HepG2 (cell line): Measurements from ENCODE around the gene BICRAL. TPM values are rescaled to one million over a fixed set of nuclear protein-coding genes. Genes with fewer than 3 reads are reported as not detected.

Experiments used
- ATAC-seq: fragments of 200-7000 bp; cut with Tn5 transposase; 3 replicates; pipeline ENCODE4 v1.9.1; 2020; ENCODE audit warnings: mild to moderate bottlenecking, moderate library complexity
- BruUV-seq: library from RNA; stranded (reverse); fragments of 400-500 nt; replicated peaks from 2 replicates; lab custom pipeline; 2021; lab: Mats Ljungman, UMichigan
- CTCF ChIA-PET: fragments of 300-600 bp; formaldehyde crosslinking; extraction: SDS; loops from one replicate; lab custom pipeline; 2021; ENCODE audit warnings: low total read pairs, inconsistent platforms, low intra/inter-chr PET ratio; lab: Yijun Ruan, JAX
- POLR2A ChIA-PET: fragments of 350-600 bp; sonication (Branson Sonifier 250); formaldehyde crosslinking; loops from one replicate; lab custom pipeline; 2020; ENCODE audit warnings: antibody characterized with exemption, inconsistent platforms; lab: Yijun Ruan, JAX
- DNase-seq: peaks from one replicate; pipeline ENCODE4 v3.0.0-alpha.2; 2015; ENCODE audit warnings: low spot score
- FAIRE-seq: peaks from 3 replicates; lab custom pipeline; 2011; peaks lifted over from hg19 to GRCh38; lab: Jason Lieb, UNC
- H2AFZ ChIP-seq: one replicate; pipeline ENCODE4 v1.6.1; 2011; ENCODE audit warnings: low read length, inconsistent platforms
- H3K27ac ChIP-seq: fragments of 300-600 bp; 3 replicates; pipeline ENCODE4 v1.8.0; 2011; ENCODE audit warnings: mixed run types, mild to moderate bottlenecking, mixed read lengths, low read length, inconsistent platforms; ENCODE audit not compliant: insufficient read depth; ENCODE audit errors: extremely low read length
- H3K27me3 ChIP-seq, 2 experiments: fragments of 200-600 bp in 1 of 2; 2 replicates in 1 of 2; 3 replicates in 1 of 2; pipeline versions ENCODE4 v1.6.0 to v1.8.0; 2011; ENCODE audit warnings: low read length in 2 of 2, mild to moderate bottlenecking in 2 of 2, moderate library complexity in 2 of 2, inconsistent platforms in 1 of 2; ENCODE audit not compliant: insufficient read depth in 2 of 2, control insufficient read depth in 1 of 2
- H3K36me3 ChIP-seq, 2 experiments: fragments of 200-600 bp in 1 of 2; replicated peaks in 1 of 2; 2 replicates in 1 of 2; 3 replicates in 1 of 2; pipeline versions ENCODE4 v1.5.1 to v1.8.0; 2011; ENCODE audit warnings: low read length in 2 of 2, inconsistent platforms in 1 of 2; ENCODE audit not compliant: insufficient read depth in 2 of 2, control insufficient read depth in 1 of 2
- H3K4me1 ChIP-seq: 2 replicates; pipeline ENCODE4 v1.5.1; 2012; ENCODE audit warnings: low read length, inconsistent platforms; ENCODE audit not compliant: insufficient read depth
- H3K4me2 ChIP-seq: 2 replicates; pipeline ENCODE4 v1.6.0; 2011; ENCODE audit warnings: low read depth, low read length, inconsistent platforms
- H3K4me3 ChIP-seq, 3 experiments: fragments of 200-600 bp in 1 of 3; sonication (generic), shearing (Covaris generic) in 1 of 3; replicated peaks in 1 of 3; 2 replicates each; pipeline ENCODE4 v1.5.1; 2011 to 2016; ENCODE audit warnings: low read length in 3 of 3, inconsistent platforms in 2 of 3, low read depth in 2 of 3, mild to moderate bottlenecking in 2 of 3, control low read depth in 1 of 3, mixed read lengths in 1 of 3; ENCODE audit not compliant: insufficient read depth in 1 of 3
- H3K79me2 ChIP-seq: one replicate; pipeline ENCODE4 v1.6.1; 2011; ENCODE audit warnings: low read length, inconsistent platforms; ENCODE audit not compliant: insufficient read depth
- H3K9ac ChIP-seq: 2 replicates; pipeline ENCODE4 v1.6.0; 2011; ENCODE audit warnings: mild to moderate bottlenecking, low read depth, low read length, inconsistent platforms; ENCODE audit not compliant: insufficient read depth
- H3K9me3 ChIP-seq: 2 replicates; pipeline ENCODE4 v1.5.1; 2012; ENCODE audit warnings: mild to moderate bottlenecking, low read length
- H4K20me1 ChIP-seq: 2 replicates; pipeline ENCODE4 v1.6.0; 2011; ENCODE audit warnings: inconsistent platforms, mild to moderate bottlenecking, low read length, moderate library complexity; ENCODE audit not compliant: insufficient read depth
- AHR ChIP-seq: IDR thresholded peaks from 2 replicates; pipeline ENCODE4 v1.6.1; 2018; ENCODE audit warnings: missing genetic modification reagents, missing compliant biosample characterization
- GFI1 ChIP-seq: sonication (generic); formaldehyde crosslinking; IDR thresholded peaks from 2 replicates; pipeline ENCODE4 v1.5.0; 2020; ENCODE audit warnings: missing genetic modification reagents, mild to moderate bottlenecking, borderline replicate concordance
- KDM1A ChIP-seq: IDR thresholded peaks from 2 replicates; pipeline ENCODE4 v1.6.1; 2016; ENCODE audit warnings: missing compliant biosample characterization
- KDM5B ChIP-seq: sonication (generic); formaldehyde crosslinking; IDR thresholded peaks from 2 replicates; pipeline ENCODE4 v1.4.0; 2020; ENCODE audit warnings: missing genetic modification reagents, mild to moderate bottlenecking, borderline replicate concordance
- MTA1 ChIP-seq: sonication (generic); formaldehyde crosslinking; IDR thresholded peaks from 2 replicates; pipeline ENCODE4 v1.4.0; 2020; ENCODE audit warnings: missing genetic modification reagents, mild to moderate bottlenecking, borderline replicate concordance
- POLR2G ChIP-seq: fragments of 200-400 bp; formaldehyde crosslinking; IDR thresholded peaks from 2 replicates; pipeline ENCODE4 v1.6.1; 2018; ENCODE audit warnings: mild to moderate bottlenecking, low read depth, low read length, moderate library complexity
- RFXANK ChIP-seq: IDR thresholded peaks from 2 replicates; pipeline ENCODE4 v1.6.1; 2016
- ZNF10 ChIP-seq: sonication (generic); formaldehyde crosslinking; IDR thresholded peaks from 2 replicates; pipeline ENCODE4 v1.4.0; 2020; ENCODE audit warnings: mild to moderate bottlenecking, low read depth, missing genetic modification reagents, borderline replicate concordance
- ZNF687 ChIP-seq: sonication (generic); formaldehyde crosslinking; IDR thresholded peaks from 2 replicates; pipeline ENCODE4 v1.5.1; 2020; ENCODE audit warnings: mild to moderate bottlenecking, missing genetic modification reagents, moderate library complexity
- WGBS: methylation state at CpG from one replicate; pipeline ENCODE4 v1.1.6; 2017; ENCODE audit warnings: low lambda C conversion rate; 5-methylcytosine and 5-hydroxymethylcytosine counted together
- in situ Hi-C: cut with HindIII; loops from 2 replicates; pipeline ENCODE4 v1.10.0; 2017; ENCODE audit warnings: low pct_unique_long_range_greater_than_20kb; ENCODE audit not compliant: extremely low pct_ligation_motif_present
- intact Hi-C: fragments of 100-400 bp; cut with micrococcal nuclease; formaldehyde crosslinking; loops from one replicate; pipeline ENCODE4 v1.10.0; 2022; ENCODE audit not compliant: unreplicated experiment
- polyA plus RNA-seq, 8 experiments: library from polyadenylated mRNA; depleted of rRNA in 3 of 8; stranded (reverse) in 7 of 8; unstranded in 1 of 8; fragments of >200 nt; fragmentation: Illumina TruSeq in 4 of 8; extraction: Trizol in 4 of 8; gene quantifications; 2 replicates each; pipeline versions ENCODE4 v1.2.1 to v1.2.3, GENCODE V29; 2011 to 2016; ENCODE audit warnings: low read depth in 4 of 8, missing spikeins in 1 of 8, mixed read lengths in 1 of 8; ENCODE audit not compliant: insufficient read depth in 1 of 8
- total RNA-seq, 5 experiments: library from RNA; depleted of rRNA; stranded (reverse); fragments of >200 nt; fragmentation: Illumina TruSeq; extraction: Trizol; gene quantifications; 2 replicates each; pipeline ENCODE4 v1.2.3, GENCODE V29; 2016; ENCODE audit warnings: low read depth in 1 of 5

BICRAL gene
- total and polyA plus RNA-seq, 2 of the 13 experiments (the other 11 are each of a cell fraction or from before 2014, with no cell fraction given) = 5.0 to 13.5 TPM

GRCh38 chr6:42914546-42914945, 132.7 kb downstream of the BICRAL start:
- Histone ChIP-seq H3K4me1 (peaks cover 39% of the 10 kb centered on the region), H3K27ac (no peak overlapping the region), H3K9ac (no peak overlapping the region), H3K79me2 (no peaks in the 10 kb centered on the region), H2AFZ (no peak overlapping the region), H3K4me3 (no peak overlapping the region)
- in situ Hi-C loops = no loop called here
- no TSS peak for BruUV-seq
- WGBS = 39% methylated on average over 4 of the region's 4 CpGs
- CTCF ChIA-PET = no interaction called here
- no peak for TF ChIP-seq RFXANK (CRISPR knock-in tag)
- TF ChIP-seq KDM5B (CRISPR knock-in tag) = 0 out of 2 replicates have a peak, but pooled peaks have one; percentile 33
- TF ChIP-seq, all 625 proteins: peak for 1
- Histone ChIP-seq H4K20me1 (no peaks in the 10 kb centered on the region), H3K4me2 (no peak overlapping the region), H3K9me3 (no peaks in the 10 kb centered on the region), H3K27me3 (peaks cover 0 to 2% of the 10 kb centered on the region in 2 experiments; a peak in 2 of 5 replicates), H3K36me3 (no peaks in the 10 kb centered on the region; a peak in 1 of 5 replicates)
- DNase-seq = no peak
- intact Hi-C loops = no loop called here
- POLR2A ChIA-PET = interaction anchor here (1.1 to 2.3 kb wide), 3 partner anchors 14 to 99 kb away, joined by 3 to 13 read pairs (median 3); partner anchors contain the start of genes CNPY3, KLHDC3, MEA1 and PPP2R5D
- no peak for FAIRE-seq
- ATAC-seq = no peak

- CTCF ChIA-PET = no interaction called here
- H3K4me3 ChIP-seq = no peak within 1 kb of the TSS
Observed at GRCh38 chr6:42915732-42916131, 133.9 kb downstream of the BICRAL start, which contains the start of gene PTCRA. TSS of gene PTCRA (plus strand) at chr6:42916053. CDS start at chr6:42916070, 17 bp downstream.

More at GRCh38 chr6:42915732-42916131, 133.9 kb downstream of the BICRAL start, which contains the start of gene PTCRA:
- no peak within 1 kb of the TSS for H3K9ac ChIP-seq
- intact Hi-C loops = no loop called here
- no peaks in the 10 kb centered on the region; a peak in 1 of 5 replicates for H3K36me3 ChIP-seq
- H3K27me3 ChIP-seq = peaks cover 0 to 2% of the 10 kb centered on the region in 2 experiments; a peak in 2 of 5 replicates
- H3K27ac ChIP-seq = no peak within 1 kb of the TSS
- POLR2A ChIA-PET = interaction anchor here (1.2 to 1.4 kb wide), 2 partner anchors 14 to 69 kb away, joined by 3 to 8 read pairs; partner anchors contain the start of genes CNPY3 and PPP2R5D
- TF ChIP-seq GFI1 (CRISPR knock-in tag) (no peak), AHR (CRISPR knock-in tag) (no peak), POLR2G (no peak), KDM1A (CRISPR knock-in tag) (no peak), ZNF10 (no peak), ZNF687 (CRISPR knock-in tag) (peak; percentile 30; the same call in 1 of the 2 replicates), MTA1 (CRISPR knock-in tag) (peak; percentile 45; the same call in 1 of the 2 replicates)
- H2AFZ ChIP-seq = peak within 1 kb of the TSS; percentile 44
- WGBS = 45% methylated on average over 4 of the region's 10 CpGs
- DNase-seq (no peak), ATAC-seq (peak; percentile 16), FAIRE-seq (no peak)
- H4K20me1 ChIP-seq = no peaks in the 10 kb centered on the region
- peak within 1 kb of the TSS; percentile 0; the same call in 1 of the 2 replicates for H3K4me2 ChIP-seq
- H3K4me1 ChIP-seq = peaks cover 49% of the 10 kb centered on the region
- no peaks in the 10 kb centered on the region for H3K9me3 ChIP-seq
- no TSS peak for BruUV-seq
- in situ Hi-C loops = no loop called here
- H3K79me2 ChIP-seq = no peaks in the 10 kb centered on the region
